DOHH2 (cell line): ENCODE results near the gene ZNF273.

Experiments
- CTCF ChIP-seq: fragments of 200-600 bp; sonication (generic); IDR thresholded peaks from one replicate; pipeline ENCODE4 v1.5.1; 2014; ENCODE audit warnings: antibody characterized with exemption, mild to moderate bottlenecking, low read depth, low read length; ENCODE audit not compliant: poor library complexity, severe bottlenecking
- EZH2phosphoT487 ChIP-seq: fragments of 200-600 bp; sonication (generic); IDR thresholded peaks from 2 replicates; pipeline ENCODE4 v1.6.1; 2017; ENCODE audit warnings: borderline replicate concordance, mild to moderate bottlenecking, antibody characterized with exemption, low read length, moderate library complexity, mixed read lengths

DNA sequence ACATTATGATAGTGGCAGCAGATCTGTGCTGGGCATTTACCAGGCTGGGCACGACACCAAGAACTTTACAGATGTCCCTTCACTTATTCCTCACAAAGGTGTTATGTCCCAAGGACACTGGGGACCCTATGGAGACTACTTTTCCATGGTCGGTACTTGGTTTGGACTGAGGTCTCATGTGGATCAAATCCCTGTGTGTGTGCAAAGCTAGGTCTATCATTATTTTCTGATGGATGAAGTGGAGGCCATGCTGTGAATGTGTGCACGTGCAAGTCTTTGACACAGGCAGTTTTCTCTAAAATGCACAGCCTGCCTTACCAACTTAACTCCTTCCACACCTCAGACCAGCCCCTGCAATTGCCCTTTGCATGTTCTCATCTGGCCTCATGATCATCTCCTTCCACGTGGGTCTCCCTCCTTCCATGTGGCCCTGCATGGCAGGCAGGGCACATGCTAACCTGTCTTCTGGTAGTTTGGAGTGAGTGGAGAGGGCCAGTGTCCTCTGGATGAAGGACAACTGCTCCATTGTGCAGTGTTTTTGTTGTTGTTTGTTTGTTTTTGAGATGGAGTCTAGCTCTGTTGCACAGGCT lies 16.0 kb upstream of the ZNF273 start:
- TF ChIP-seq CTCF, result no peak
- no peak for TF ChIP-seq EZH2phosphoT487
